ENCODE measurements around the gene TANGO2. TPM values are rescaled to one million over a fixed set of nuclear protein-coding genes. Genes with fewer than 3 reads are reported as not detected.

TANGO2 gene
- total and polyA plus RNA-seq, 2 of the 8 experiments (the other 6 are each of a cell fraction or from before 2014, with no cell fraction given): 10.1 to 18.4 TPM

- H2BK12ac ChIP-seq (ENCODE audit: low read depth, low read length): no peak overlapping the region
- FAIRE-seq: no peak
- H2BK15ac ChIP-seq (ENCODE audit: low read length): no peak overlapping the region
- H3K23ac ChIP-seq (ENCODE audit: insufficient read length): no peak overlapping the region
- ChIA-PET POLR2A (ENCODE audit: partially characterized antibody) (interaction anchor here (0.8 to 4.2 kb wide), 9 partner anchors 9 to 154 kb away, joined by 3 to 17 read pairs (median 6); no protein-coding TSS in a partner anchor), CTCF (ENCODE audit: partially characterized antibody) (interaction anchor here (0.7 to 16.2 kb wide), 14 partner anchors 8 to 241 kb away, joined by 3 to 369 read pairs (median 8); no protein-coding TSS in a partner anchor)
- no peak overlapping the region for H4K91ac ChIP-seq (replicated peaks; ENCODE audit: insufficient read length, low read length)
- no peak overlapping the region for H3K14ac ChIP-seq (ENCODE audit: insufficient read length)
- H4K20me1 ChIP-seq (replicated peaks in 1 of 2; ENCODE audit: control insufficient read depth in 1 of 2, insufficient read depth in 2 of 2, low read length in 2 of 2): peaks cover 11 to 14% of the 10 kb centered on the region in 2 experiments
- H2BK20ac ChIP-seq (ENCODE audit: low read length): no peak overlapping the region
- H3K4ac ChIP-seq (replicated peaks; ENCODE audit: insufficient read length, low read depth, low read length): no peak overlapping the region
- no peaks in the 10 kb centered on the region for H3K27me3 ChIP-seq (replicated peaks in 1 of 4; ENCODE audit: control insufficient read depth in 3 of 4, extremely low read depth in 1 of 4, insufficient read depth in 3 of 4, low read length in 3 of 4)
- H3K79me2 ChIP-seq (ENCODE audit: control insufficient read depth in 1 of 2, insufficient read depth in 2 of 2, low read length in 2 of 2): no peaks in the 10 kb centered on the region
- no peak overlapping the region for H3K4me3 ChIP-seq (ENCODE audit: extremely low read depth in 1 of 4, insufficient read depth in 2 of 4, low read depth in 3 of 4, low read length in 4 of 4)
- H3K9ac ChIP-seq (replicated peaks in 1 of 4; ENCODE audit: extremely low read depth in 1 of 4, low read depth in 3 of 4, low read length in 3 of 4): no peak overlapping the region
- WGBS, 2 experiments (ENCODE audit: extremely low coverage in 1 of 2, insufficient coverage in 1 of 2, insufficient read length in 1 of 2, insufficient replicate concordance in 2 of 2, low coverage in 1 of 2, low lambda C conversion rate in 2 of 2, missing lambda C conversion rate in 1 of 2): 84% methylated on average over 28 of the region's 28 CpGs; no CpG with 5 or more reads in 1 of the 2 experiments
- no peak overlapping the region for H3K18ac ChIP-seq (ENCODE audit: extremely low read depth, low read length)
- H3K23me2 ChIP-seq (ENCODE audit: low read depth, low read length): no peaks in the 10 kb centered on the region; the same call in 1 of the 2 replicates
- no peaks in the 10 kb centered on the region for H3K9me3 ChIP-seq (ENCODE audit: insufficient read depth in 2 of 2, low read depth in 1 of 2, low read length in 1 of 2)
- no peak overlapping the region for H2BK120ac ChIP-seq (replicated peaks; ENCODE audit: low read depth, low read length)
- no peak overlapping the region for H4K5ac ChIP-seq (ENCODE audit: insufficient read length, low read depth, low read length)
- peaks cover 3 to 15% (median 13%) of the 10 kb centered on the region in 4 experiments; a peak in 6 of 7 replicates for H3K4me1 ChIP-seq (replicated peaks in 1 of 4; ENCODE audit: control insufficient read depth in 3 of 4, insufficient read depth in 4 of 4, low read length in 3 of 4)
- no peak for DNase-seq (ENCODE audit: low read depth in 1 of 2, low spot score in 2 of 2)
- H3K56ac ChIP-seq (replicated peaks; ENCODE audit: insufficient read length, low read depth, low read length): no peak overlapping the region
- peaks cover 8 to 24% (median 12%) of the 10 kb centered on the region in 4 experiments; a peak in 6 of 8 replicates for H3K36me3 ChIP-seq (ENCODE audit: control insufficient read depth in 2 of 4, insufficient read depth in 4 of 4, low read length in 3 of 4)
- no peak overlapping the region for H2AFZ ChIP-seq (ENCODE audit: low read length)
- no peak overlapping the region for H4K8ac ChIP-seq (ENCODE audit: extremely low read depth, insufficient read depth, low read length)
- no peak overlapping the region for H3K27ac ChIP-seq (ENCODE audit: low read depth, low read length)
- H2AK5ac ChIP-seq (ENCODE audit: low read depth, low read length): no peak overlapping the region
- no peak overlapping the region for H3K4me2 ChIP-seq (ENCODE audit: insufficient read depth in 1 of 2, low read depth in 2 of 2, low read length in 2 of 2)
- H3K79me1 ChIP-seq (ENCODE audit: low read depth, low read length): no peaks in the 10 kb centered on the region
- no peak overlapping the region for H2BK5ac ChIP-seq (ENCODE audit: low read depth, low read length)
- TF ChIP-seq JUN (IDR thresholded peaks at IDR 0.05; ENCODE audit: low read depth, low read length): no peak
- TF ChIP-seq POU5F1 (IDR thresholded peaks at IDR 0.05; ENCODE audit: low read depth, low read length): no peak
- TF ChIP-seq JUND (IDR thresholded peaks at IDR 0.05; ENCODE audit: low read length): no peak
- TF ChIP-seq SIX5 (IDR thresholded peaks at IDR 0.05; ENCODE audit: low read depth, low read length): no peak
- TF ChIP-seq RFX5 (IDR thresholded peaks at IDR 0.05; ENCODE audit: borderline replicate concordance, low read depth, low read length): no peak
- TF ChIP-seq CTCF (IDR thresholded peaks at IDR 0.05; ENCODE audit: control extremely low read depth in 1 of 3, insufficient read depth in 1 of 3, low read depth in 1 of 3, low read length in 3 of 3): no peak
- no peak for TF ChIP-seq RNF2 (IDR thresholded peaks at IDR 0.05; ENCODE audit: borderline replicate concordance, low read depth, low read length, missing control alignments, poor library complexity, severe bottlenecking)
- no peak for TF ChIP-seq TAF1 (IDR thresholded peaks at IDR 0.05; ENCODE audit: low read depth, low read length)
- TF ChIP-seq FOSL1 (IDR thresholded peaks at IDR 0.05; ENCODE audit: insufficient read depth, low read depth, low read length): no peak
These were observed 49.4 kb upstream of the TANGO2 start for GRCh38 chr22:19971276-19972124.

All from H1 (cell line).